C4-2B (cell line): ENCODE data around the gene PNMA8A.

Source experiments
- ZFX ChIP-seq: fragments of 450-650 bp; IDR thresholded peaks from 2 replicates; pipeline ENCODE4 v1.6.1; 2017
- TF ChIP-seq, protein P1 (sequence below): fragments of 450-650 bp; conservative IDR thresholded peaks from 2 replicates; pipeline ENCODE4 v1.5.1; 2017; ENCODE audit warnings: mild to moderate bottlenecking

DNA sequence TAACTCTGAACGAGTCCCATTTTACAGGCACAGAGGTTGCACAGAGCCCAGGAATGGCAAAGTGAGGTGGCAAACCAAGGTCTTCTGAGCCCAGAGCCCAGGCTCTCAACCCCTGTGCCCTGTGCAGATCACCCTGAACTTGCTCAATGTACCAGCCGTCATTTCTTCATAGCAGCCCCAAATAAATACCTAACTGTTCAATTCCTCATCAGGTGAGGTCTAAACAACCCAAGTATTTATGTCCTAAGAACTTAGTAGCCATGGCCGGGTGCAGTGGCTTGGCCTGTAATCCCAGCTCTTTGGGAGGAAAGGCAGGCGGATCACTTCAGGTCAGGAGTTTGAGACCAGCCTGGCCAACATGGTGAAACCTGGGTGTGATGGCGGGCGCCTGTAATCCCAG lies 46.1 kb upstream of the PNMA8A start:
- TF ChIP-seq, protein P1, sequence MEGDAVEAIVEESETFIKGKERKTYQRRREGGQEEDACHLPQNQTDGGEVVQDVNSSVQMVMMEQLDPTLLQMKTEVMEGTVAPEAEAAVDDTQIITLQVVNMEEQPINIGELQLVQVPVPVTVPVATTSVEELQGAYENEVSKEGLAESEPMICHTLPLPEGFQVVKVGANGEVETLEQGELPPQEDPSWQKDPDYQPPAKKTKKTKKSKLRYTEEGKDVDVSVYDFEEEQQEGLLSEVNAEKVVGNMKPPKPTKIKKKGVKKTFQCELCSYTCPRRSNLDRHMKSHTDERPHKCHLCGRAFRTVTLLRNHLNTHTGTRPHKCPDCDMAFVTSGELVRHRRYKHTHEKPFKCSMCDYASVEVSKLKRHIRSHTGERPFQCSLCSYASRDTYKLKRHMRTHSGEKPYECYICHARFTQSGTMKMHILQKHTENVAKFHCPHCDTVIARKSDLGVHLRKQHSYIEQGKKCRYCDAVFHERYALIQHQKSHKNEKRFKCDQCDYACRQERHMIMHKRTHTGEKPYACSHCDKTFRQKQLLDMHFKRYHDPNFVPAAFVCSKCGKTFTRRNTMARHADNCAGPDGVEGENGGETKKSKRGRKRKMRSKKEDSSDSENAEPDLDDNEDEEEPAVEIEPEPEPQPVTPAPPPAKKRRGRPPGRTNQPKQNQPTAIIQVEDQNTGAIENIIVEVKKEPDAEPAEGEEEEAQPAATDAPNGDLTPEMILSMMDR = no peak
- no peak for TF ChIP-seq ZFX
